HG03066 (cell line): ENCODE results near the gene ANKRA2.

ENCODE experiments used
- ATAC-seq: cut with Tn5 transposase; IDR thresholded peaks from one replicate; pipeline ENCODE4 v1.9.1; 2021; ENCODE audit warnings: low read depth; ENCODE audit not compliant: unreplicated experiment

Gene ANKRA2

DNA sequence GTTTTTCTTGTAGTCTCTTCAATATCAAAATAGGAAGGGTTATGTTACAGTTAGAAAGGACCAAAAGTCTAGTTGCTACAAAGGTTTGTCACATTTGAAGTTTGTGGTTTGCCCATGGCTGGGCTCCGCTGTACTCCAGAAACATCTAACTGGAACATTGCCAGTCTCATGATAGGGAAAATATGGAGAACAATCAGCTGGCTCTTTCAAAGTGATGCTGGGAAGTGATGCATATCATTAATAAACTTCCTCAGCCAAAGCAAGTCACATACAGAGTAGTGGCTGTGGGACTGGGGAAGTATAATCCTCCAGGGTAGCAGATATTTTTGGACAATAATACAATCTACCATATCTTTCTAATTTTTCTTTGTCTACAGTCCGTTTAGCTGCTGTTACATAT lies 58.4 kb downstream of the ANKRA2 start:
- no peak for ATAC-seq

DNA sequence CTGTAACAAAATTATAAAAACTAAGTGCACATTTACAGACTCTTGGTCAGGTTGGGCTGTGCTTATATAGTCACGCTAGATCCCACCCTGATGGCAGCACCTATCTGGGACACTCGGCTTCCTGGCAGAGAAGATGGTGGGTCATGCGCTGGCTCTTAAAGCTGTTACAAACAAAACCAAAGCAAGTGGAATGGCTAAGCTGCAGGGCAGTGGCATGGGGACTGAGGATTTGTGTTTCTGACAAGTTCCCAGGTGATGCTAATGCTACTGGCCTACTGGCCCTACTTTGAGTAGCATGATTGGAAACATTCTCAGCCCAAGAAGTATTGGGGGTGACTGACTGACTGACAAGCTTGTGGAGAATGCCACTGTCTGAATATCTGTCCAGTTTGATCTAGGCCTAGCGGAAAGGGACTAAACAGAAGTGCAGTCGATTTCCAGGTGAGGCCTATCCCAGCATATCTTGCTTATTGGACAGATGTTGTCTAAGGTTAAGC lies 58.9 kb downstream of the ANKRA2 start:
- no peak for ATAC-seq
